ENCODE measurements around the gene ABLIM2.

ABLIM2 gene

DNA sequence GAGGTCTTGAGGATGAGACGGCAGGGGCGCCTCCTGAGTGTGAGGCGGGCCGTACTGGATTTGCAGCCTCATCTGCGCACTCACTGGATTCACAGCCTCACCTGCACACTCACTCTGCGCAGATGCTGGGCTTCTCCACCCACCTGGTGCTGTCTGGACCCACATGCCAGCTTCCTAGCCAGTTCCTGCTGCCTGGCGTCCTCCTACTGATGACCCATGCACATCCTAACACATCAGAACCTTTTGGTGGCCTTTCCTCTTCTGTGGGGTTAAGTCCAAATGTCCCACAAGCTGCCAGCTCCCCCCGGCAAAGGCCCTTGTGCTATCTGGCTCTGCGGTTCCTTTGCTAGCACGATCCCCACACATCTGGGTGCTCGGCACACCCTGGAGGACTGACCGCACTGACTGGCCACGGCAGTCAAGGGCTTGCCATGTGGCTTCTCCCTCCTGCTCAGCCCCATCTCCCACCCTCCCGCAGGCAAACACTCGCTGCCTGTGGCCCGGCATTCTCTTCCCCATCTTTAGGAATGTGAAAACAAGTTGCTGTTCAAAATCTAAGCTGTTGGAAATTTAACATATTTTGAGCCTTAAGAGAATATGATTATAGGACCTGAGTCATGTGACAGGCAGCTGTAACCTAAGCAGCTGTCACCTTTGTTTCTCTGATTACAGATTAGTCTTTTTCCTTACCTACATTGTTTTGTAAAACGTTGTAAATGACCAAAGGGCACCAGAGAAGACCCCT, 179.5 kb downstream of the ABLIM2 start:
- DNase-seq (ENCODE audit: low read depth): no peak

DNA sequence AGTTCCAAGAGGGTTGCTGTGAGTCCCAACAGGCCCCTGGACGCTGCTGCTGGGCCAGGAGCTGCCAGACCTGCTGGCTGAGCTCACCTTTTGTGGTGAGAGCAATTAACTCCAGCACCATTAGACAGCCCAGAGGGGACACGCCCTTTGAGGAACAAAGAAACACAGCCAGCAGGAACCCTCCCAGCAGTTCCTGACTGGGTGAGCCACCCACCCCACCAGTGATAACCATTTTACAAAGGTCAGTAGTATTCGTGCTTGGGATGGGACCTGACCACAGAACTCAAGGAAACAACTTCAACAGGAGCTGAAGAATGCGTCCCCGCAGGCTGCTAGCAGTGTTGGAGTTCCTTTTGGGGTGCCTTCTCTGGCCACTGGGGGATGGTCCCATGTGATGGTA, 180.1 kb downstream of the ABLIM2 start:
- DNase-seq (ENCODE audit: low read depth): no peak

DNA sequence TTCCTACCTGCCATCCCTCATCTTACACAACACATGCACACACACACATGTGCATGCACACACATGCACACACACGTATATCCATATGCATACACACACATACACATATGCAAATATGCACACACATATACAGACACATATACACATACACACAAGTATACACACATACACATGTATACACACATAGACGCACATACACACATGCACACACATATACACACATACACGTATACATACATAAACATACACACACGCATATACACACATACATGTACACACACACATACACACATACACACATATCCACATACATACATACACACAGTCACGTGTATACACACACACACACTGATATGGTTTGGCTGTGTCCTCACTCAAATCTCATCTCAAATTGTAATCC, 182.0 kb downstream of the ABLIM2 start:
- no peak for DNase-seq (ENCODE audit: low read depth)

DNA sequence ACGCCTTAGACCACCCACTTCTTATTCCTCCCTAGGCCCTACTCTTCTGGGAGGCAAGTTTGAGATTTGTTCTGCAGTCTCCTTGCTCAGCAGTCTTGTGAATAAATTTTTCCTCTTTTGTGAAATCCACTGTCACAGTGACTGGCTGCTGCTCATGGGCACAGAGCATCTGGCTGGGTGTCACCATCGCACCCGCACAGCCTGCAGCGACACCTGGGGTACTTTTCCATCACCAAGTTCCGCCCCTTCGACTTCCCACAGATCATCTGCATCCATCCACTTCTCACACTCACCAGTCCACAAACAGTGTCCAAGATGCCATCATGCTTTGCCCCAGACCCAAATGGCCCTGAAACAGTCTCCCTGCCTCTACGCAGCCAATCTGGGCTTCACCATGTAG, 182.6 kb downstream of the ABLIM2 start:
- DNase-seq (ENCODE audit: low read depth): no peak

DNA sequence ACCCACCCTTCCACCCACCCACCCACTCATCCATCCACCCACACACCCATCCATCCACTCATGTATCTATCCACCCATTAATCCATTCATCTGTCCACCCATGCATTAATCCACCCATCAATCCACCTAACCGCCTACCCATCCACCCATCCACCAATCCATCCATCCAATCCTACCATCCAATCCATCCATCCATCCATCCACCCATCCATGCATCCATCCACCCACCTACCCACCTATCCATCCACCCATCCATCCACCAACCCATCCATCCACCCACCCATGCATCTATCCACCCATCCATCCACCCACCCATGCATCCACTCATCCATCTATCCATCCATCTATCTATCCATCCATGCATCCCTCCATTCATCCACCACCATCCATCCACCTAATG, 184.2 kb downstream of the ABLIM2 start:
- no peak for DNase-seq (ENCODE audit: low read depth)

DNA sequence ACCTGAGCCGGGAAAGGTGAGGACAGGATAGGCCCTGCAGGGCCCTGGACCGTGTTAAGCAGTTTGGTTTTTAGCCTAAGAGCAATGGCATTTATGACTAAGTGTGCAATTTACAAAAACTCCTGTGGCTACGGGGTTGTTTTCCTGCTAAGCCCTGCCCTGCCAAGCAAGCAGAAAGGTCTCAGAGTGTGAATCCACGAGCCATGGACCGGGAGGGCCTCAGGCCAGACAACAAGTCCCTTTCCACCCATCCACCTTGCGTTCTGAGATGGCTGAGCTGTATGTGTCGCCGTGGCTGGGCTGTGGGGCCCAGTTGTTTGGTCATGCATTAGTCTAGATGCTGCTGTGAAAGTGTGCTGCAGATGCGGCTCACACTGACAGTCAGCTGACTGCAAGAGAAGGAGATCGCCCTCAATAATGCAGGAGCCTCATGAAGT, 185.1 kb downstream of the ABLIM2 start:
- DNase-seq (ENCODE audit: low read depth): no peak

DNA sequence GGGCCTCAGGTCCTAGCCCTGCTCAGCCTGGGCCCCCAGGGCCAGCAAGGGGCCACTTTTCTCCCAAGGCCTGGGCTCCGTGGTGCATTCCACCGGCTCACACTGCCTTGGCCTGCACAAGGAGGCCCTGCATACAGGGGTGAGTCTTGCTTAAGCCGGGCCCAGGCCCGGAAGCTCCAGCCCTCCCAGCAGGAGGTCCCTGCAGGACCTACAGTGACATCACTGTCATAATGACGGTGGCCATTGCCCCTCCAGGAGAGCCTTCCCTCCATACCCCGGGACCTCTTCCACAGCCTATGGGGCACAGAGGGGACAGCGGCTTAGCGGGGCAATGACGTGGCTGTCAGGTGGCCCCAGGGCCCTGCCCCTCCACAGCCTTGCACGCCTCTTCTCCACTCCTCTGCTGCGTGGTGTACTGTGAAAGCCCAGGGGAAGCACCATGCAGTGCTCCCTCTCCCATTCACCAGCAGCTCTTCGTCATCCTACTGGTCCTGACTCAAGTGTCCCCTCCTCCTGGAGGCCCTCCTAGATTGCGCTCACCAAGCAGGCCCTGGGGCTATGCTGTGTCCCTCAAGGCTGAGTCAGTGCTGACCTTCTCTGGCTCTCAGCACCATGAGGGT, 186.6 kb downstream of the ABLIM2 start:
- DNase-seq (ENCODE audit: low read depth): no peak

DNA sequence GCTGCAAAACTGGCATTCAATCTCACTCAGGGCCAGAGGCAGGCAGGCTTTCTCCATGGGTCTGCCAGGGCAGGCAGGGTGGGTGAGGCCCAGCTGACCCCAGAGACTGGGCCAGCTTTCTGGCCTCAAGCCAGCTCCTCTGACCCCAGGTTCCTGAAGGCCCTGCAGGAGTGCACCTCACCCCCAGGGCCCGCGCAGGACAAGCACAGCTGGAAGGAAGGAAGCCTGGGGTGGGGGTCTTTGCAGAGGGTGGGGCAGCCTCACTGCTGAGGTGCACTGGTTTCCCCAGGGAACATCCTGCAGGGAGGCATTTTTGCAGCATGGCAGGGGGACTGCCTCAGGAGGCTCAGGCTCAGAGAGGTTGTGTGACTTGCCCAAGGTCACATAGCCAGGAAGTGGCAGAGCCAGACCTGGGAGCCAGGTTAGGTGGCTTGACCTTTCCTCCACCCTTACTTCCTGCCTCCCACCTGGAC, 187.4 kb downstream of the ABLIM2 start:
- no peak for DNase-seq (ENCODE audit: low read depth)

DNA sequence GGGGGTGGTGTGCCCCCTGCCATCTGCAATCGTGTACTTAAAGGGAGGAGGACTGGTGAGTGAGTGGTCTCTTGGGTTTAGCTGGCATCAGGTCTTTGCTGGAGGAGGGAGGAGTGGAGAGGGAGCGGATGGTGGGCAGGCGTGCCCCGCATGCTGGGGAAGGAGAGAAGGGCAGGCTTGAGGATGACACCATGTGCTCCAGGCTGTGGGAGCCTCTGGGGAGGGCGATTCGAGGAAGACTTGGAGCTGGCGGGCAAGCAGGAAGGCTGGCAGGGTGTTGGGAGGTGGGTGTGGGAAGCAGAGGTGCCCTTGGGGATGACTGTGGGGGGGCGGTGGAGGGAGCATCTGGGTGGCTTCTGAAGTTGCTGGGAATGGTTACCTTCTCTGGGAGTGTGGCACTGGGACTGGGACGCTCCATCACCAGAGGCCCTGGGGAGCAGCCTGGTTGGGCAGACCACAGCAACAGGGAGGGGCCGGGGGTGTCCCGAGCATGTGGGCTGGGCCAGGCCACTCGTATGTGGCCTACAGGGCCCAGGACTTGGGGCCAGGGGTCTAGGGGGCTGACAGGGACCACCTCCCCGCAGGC, 188.2 kb downstream of the ABLIM2 start:
- no peak for DNase-seq (ENCODE audit: low read depth)

DNA sequence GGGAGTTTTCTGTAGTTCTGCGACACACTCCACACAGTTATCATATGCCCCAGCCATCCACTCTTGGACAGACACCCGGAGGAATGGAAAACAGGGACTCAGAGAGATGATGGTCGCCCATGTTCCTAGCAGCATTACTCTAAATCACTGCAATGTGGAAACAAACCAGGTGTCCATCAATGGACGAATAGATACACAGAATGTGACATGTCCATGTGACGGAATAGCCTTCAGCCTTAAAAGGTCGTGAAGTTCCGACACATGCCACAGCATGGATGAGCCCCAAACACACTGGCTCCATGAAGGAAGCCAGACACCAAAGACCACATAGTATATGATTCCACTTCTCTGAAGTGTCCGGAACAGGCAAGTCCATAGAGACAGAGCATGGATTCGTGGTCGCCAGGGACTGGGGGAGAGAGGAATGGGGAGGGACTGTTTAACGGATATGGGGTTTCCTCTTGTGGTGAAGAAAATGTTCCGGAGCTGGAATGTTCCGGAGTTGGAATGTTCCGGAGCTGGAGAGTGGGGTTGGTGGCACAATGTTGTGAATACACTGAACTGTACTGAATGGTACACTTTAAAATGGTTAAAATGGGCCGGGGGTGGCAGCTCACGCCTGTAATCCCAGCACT, 190.2 kb downstream of the ABLIM2 start:
- no peak for DNase-seq (ENCODE audit: low read depth)

DNA sequence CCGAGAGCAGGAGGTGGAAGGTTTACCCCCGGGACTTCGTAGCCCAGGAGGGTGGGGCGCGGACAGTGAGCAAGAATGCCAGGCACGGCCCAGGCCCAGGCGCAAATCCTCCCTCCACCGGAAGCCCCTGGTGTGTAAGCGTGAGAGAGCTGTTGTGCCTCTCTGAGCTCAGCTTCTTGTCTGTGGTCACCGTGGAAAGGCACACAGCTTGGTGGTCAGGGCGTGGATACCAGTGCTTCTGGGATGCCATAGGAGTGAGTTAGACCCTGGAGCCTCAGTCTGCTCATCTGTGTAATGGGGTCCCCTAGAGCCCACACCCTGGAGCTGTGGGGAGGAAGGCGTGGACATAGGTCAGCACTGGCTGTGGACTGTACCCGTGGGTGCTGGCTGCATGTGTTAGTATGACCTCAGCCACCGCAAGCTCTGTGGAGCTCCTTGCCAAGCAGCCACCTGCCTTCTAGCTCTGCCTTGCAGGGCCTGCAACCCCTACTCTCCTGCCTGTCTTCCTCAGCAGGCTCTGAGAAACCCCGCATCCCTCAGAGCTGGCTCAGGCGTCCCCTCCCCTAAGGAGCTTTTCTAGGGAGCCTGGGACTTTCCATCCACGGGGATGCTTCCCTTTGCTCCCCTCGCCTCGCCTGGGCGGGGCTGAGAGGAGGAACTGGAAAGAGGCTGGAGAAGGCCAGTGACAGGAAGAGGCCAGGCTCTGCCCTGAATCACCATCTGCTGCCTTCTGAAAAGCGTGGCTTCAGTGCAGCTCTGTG, 190.9 kb downstream of the ABLIM2 start:
- DNase-seq (ENCODE audit: low read depth): no peak

DNA sequence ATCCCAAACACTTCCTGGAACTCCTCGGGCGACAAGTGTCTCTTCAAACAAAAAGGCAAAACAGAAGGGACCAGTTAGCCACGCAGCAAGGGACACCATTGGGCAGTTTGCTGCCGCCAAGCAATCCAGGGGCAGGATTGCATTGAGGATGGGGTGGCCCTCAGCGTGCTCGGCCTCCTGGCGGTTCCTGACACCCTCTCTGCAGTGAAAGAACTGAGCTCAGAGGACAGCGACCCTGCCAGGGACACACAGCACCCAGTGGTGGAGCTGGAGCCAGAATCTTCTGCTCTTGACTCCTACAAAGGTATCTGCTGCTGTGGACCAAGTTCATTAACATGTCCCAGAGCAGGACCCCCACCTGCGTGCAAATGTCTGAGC, 191.6 kb downstream of the ABLIM2 start:
- DNase-seq (ENCODE audit: low read depth): no peak

DNA sequence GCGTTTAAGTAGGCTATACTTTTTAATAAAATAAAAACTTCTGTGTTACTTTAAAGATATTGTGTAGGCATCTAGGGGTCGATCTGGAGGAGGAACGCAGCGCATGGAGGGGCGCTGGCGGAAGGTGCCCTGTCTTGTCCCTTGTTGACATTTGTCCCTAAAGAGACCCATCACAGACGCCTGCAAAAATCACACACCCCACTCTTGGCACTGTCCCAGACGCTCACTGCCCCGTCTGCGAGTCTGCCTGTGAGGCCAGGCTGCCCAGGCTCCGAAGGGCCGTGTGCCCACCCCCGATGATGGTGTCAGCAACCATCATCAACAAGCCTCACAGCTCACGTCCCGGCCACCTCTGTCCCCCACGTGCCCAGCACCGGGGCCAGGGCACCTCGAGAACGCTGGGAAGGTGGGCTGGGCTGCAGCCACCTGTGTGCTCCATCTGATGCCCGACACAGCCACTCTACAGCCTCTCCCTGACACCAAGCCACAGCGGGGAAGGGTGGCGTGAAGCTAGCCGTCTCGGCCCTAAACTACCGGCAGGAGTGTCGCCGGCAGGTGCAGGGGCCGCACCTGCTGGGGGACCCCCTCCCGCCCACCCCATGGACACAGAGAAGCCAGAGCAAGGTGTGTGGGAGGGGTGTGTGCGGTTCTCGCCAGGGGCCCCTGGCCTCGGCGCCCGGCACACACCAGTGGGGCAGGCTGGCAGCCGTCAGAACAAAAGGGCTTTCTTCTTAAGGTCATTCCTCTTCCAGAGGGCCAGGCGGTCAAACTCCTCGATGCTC, 192.1 kb downstream of the ABLIM2 start:
- no peak for DNase-seq (ENCODE audit: low read depth)

DNA sequence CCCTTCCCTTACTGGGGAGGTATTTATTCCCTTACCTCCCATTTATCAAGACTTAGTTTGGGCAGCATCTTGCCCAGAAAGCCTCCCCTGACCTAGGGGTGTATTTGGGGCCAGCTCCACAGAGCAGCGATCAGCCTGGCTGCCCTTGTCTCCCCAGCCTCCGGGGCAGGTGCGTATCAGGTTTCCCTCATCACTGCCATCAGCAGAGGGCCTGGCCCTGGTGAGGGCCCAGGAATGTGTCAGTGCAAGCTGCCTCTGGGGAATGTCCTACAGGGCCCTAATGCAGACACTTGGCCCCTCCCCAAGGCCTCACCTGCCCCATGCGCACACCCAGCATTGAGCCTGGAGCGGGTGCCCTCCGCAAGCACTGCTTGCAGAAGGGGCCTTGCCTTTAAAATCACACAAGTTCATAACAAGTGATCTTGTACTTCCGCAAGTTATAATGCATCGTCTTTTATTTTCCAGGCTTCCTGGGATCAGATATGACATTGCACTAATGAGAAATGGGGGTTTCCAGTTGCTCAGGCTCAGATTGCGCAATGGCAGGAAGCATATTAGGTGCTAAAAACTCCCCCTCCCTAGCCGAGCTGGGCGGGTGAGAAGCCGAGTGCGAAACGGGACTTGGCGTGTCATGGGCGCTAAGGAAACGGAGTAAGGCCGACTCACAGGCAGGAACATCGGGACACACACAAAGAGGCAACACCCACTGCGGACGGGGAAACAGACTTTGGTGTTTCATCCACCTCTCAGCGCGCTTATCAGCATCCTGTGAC, 193.5 kb downstream of the ABLIM2 start:
- DNase-seq (ENCODE audit: low read depth): no peak

DNA sequence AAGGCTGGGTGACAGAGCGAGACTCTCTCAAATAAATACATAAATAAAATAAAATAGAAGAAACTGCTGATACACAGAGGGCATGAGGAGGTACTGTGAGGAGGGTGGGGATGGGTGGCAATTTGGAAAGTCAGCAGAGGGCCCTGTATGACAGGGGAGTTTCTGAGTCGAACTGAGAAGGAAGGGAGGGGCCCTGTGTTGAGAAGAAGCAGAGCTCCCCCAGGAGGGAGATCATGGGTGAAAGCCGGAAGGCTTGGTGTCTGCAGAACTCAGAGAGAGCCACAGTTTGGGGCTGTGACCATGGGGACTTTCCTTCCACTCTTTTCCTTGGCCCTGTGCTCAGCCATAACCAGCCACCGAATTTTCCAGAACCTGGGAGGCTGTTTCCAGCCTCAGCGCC, 194.2 kb downstream of the ABLIM2 start:
- DNase-seq (ENCODE audit: low read depth): no peak

DNA sequence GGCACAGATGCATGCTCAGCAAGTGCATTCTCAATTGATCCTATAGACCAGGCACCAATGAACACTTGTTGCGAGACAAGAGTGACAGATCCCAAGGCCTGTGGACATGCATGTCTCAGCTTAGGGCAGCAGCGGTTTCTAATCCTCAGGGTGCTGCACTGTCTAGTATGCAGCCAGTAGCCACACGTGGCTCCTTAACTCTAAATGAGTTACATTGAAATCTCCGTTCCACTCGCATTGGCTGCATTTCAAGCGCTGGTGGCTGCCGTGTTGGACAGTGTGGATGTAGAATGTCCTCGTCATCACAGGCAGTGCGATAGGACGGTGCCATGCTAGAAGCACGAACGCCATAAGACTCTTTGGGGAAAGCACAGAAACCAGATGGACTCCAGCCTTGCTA, 194.9 kb downstream of the ABLIM2 start:
- no peak for DNase-seq (ENCODE audit: low read depth)

DNA sequence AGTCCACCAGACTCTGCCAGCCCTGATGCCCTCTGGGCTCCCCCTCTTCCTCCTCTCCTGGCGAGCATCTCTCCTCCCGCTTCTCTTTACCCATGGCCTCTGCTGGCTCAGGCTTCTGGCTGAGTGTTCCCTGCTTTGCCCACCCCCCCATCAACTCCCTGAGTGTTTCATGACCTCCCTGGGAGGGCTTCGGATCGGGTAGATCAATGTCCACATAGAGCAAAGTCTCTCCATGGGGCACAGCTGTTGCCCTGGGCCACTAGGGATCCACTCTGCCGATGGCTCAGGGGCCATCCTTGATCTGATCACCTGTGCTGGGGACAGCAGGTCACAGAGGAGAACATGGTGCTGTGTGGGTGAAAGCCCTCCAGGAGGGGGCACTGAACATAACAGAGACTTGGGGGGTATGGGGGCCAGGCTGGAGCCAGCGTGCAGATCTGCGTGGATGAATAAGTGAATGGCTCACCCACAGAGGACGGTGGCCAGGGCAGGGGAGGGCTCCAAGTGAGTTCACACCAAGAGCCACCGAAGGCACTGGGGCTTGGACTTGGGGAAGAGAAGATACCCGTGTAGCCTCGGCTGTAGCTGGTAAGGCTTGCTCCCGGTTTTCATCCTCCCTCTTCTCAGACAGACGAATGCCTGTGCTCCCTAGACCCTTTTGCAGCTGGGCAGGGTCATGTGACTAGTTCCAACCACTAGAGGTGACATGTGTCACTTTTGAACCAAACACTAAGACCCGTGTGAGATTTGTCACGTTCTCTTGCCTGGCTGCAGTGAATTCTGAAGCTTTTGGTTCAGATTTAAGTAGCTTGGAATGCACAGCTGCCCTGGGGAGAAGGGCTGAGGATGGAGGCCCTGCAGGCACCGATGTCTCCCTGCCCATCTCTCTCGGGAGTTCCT, 195.8 kb downstream of the ABLIM2 start:
- DNase-seq (ENCODE audit: low read depth): no peak

DNA sequence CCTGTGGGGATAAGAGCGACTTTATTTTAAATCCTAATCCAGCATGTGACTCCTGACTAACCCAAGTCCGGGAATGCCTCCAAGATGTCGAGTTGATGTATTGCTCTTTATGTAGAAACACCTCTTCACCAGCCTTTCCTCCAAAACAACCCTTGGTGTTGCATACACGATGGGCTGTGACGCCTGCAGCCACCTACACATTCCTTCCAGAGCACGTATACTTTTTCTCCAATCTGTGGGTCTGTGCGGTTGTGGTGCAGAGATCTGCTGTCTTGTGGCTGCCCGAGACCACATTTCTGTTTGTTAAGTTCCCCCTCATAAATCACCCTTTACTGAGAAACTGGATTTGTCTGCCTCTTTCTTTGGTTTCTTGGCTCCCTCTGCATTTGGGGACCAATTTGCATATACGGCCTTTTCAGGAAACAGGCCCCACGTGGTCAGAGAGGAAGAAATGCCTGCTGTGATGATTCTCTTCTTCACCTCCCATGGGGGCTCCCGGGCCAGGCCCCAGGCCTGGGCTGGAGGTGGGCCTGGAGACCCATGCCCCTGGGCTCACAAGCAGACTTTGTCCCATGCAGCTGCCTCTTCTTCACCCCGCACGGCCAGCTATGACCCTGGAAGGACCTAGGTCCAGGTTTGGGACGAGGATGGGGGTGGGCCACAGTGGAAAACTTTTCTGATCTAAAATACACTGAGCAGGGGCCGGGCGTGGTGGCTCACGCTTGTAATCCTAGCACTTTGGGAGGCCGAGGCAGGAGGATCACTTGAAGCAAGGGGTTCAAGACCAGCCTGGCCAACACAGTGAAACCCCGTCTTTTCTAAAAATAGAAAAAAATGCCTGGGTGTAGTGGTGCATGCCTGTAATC, 197.6 kb downstream of the ABLIM2 start:
- DNase-seq (ENCODE audit: low read depth): peak; percentile 97

Measured in stromal cell of bone marrow (primary cell).